ENCODE measurements around the gene CDKN2B-AS1. TPM values are rescaled to one million over a fixed set of nuclear protein-coding genes. Genes with fewer than 3 reads are reported as not detected.

The CDKN2B-AS1 gene
- total RNA-seq, 1 experiment from 2014 or later, result 0.24 TPM

DNA sequence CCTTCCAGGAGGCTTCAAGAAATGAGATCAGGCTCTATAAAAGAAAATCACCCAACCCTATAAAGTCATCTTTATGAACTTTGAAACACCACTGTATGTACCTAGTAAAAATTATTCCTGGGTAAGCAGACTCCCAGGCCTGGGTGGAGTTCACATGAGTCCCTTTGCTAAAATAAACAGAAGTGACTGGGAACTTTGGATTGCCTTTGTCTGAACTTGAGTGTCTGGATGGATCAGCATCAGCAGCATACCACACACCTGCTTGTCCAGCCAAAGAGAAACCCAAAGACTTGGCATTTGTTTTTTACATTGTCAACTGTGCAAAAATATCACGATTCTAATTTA lies 94.1 kb downstream of the CDKN2B-AS1 start (continued):
- TF ChIP-seq, protein P1, sequence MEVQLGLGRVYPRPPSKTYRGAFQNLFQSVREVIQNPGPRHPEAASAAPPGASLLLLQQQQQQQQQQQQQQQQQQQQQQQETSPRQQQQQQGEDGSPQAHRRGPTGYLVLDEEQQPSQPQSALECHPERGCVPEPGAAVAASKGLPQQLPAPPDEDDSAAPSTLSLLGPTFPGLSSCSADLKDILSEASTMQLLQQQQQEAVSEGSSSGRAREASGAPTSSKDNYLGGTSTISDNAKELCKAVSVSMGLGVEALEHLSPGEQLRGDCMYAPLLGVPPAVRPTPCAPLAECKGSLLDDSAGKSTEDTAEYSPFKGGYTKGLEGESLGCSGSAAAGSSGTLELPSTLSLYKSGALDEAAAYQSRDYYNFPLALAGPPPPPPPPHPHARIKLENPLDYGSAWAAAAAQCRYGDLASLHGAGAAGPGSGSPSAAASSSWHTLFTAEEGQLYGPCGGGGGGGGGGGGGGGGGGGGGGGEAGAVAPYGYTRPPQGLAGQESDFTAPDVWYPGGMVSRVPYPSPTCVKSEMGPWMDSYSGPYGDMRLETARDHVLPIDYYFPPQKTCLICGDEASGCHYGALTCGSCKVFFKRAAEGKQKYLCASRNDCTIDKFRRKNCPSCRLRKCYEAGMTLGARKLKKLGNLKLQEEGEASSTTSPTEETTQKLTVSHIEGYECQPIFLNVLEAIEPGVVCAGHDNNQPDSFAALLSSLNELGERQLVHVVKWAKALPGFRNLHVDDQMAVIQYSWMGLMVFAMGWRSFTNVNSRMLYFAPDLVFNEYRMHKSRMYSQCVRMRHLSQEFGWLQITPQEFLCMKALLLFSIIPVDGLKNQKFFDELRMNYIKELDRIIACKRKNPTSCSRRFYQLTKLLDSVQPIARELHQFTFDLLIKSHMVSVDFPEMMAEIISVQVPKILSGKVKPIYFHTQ (CRISPR knock-in tag; IDR thresholded peaks at IDR 0.05), result no peak
- no peak for TF ChIP-seq EMX1 (CRISPR knock-in tag; IDR thresholded peaks at IDR 0.05)
- TF ChIP-seq, protein P2, sequence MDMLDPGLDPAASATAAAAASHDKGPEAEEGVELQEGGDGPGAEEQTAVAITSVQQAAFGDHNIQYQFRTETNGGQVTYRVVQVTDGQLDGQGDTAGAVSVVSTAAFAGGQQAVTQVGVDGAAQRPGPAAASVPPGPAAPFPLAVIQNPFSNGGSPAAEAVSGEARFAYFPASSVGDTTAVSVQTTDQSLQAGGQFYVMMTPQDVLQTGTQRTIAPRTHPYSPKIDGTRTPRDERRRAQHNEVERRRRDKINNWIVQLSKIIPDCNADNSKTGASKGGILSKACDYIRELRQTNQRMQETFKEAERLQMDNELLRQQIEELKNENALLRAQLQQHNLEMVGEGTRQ (CRISPR knock-in tag; IDR thresholded peaks at IDR 0.05), result no peak
- no peak for TF ChIP-seq SMAD3 (CRISPR knock-in tag; IDR thresholded peaks at IDR 0.05; ENCODE audit: borderline replicate concordance)
- TF ChIP-seq ESRRA (CRISPR knock-in tag; IDR thresholded peaks at IDR 0.05; ENCODE audit: borderline replicate concordance), result no peak
- TF ChIP-seq TCF7 (CRISPR knock-in tag; IDR thresholded peaks at IDR 0.05; ENCODE audit: low read depth), result no peak

DNA sequence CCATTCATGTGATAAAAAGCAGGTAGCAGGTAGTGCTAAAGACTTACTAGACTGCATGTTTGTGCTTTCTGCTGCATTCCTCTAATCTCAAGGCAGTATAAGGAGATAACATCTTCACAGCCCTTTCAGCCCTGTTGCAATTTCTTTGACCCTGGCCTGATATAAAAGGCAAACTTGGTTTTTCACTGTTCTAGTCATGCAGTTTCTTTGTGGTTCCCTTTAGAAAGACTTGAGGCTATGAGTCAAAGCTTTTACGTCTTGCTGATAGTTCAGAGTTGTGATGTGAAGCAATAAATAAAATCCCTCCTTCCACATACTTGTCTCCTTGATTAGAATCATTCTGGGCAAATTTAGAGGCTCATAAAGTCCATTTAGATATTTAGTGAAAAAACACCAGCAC lies 103.1 kb downstream of the CDKN2B-AS1 start:
- no peak overlapping the region for H3K27ac Mint-ChIP-seq
- H3K4me1 Mint-ChIP-seq, result peaks cover 14% of the 10 kb centered on the region
- no peaks in the 10 kb centered on the region for H3K9me3 Mint-ChIP-seq
- TF ChIP-seq ZNF396 (CRISPR knock-in tag; IDR thresholded peaks at IDR 0.05; ENCODE audit: borderline replicate concordance) (no peak), ZNF423 (CRISPR knock-in tag; IDR thresholded peaks at IDR 0.05) (no peak), CREB1 (CRISPR knock-in tag; IDR thresholded peaks at IDR 0.05) (no peak), NR3C1 (CRISPR knock-in tag; conservative IDR thresholded peaks at IDR 0.05; ENCODE audit: low read depth) (no peak), HMGA2 (CRISPR knock-in tag; IDR thresholded peaks at IDR 0.05) (no peak), SP1 (CRISPR knock-in tag; conservative IDR thresholded peaks at IDR 0.05) (no peak), ZNF416 (CRISPR knock-in tag; IDR thresholded peaks at IDR 0.05) (no peak), TEAD1 (CRISPR knock-in tag; IDR thresholded peaks at IDR 0.05) (no peak), ZNF263 (CRISPR knock-in tag; IDR thresholded peaks at IDR 0.05; ENCODE audit: low read depth) (no peak), JAZF1 (CRISPR knock-in tag; IDR thresholded peaks at IDR 0.05) (no peak), ZNF138 (CRISPR knock-in tag; conservative IDR thresholded peaks at IDR 0.05) (no peak)
- TF ChIP-seq, protein P3, sequence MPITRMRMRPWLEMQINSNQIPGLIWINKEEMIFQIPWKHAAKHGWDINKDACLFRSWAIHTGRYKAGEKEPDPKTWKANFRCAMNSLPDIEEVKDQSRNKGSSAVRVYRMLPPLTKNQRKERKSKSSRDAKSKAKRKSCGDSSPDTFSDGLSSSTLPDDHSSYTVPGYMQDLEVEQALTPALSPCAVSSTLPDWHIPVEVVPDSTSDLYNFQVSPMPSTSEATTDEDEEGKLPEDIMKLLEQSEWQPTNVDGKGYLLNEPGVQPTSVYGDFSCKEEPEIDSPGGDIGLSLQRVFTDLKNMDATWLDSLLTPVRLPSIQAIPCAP (CRISPR knock-in tag; IDR thresholded peaks at IDR 0.05), result no peak
- TF ChIP-seq, protein P1 (CRISPR knock-in tag; IDR thresholded peaks at IDR 0.05), result no peak
- TF ChIP-seq, protein P4, sequence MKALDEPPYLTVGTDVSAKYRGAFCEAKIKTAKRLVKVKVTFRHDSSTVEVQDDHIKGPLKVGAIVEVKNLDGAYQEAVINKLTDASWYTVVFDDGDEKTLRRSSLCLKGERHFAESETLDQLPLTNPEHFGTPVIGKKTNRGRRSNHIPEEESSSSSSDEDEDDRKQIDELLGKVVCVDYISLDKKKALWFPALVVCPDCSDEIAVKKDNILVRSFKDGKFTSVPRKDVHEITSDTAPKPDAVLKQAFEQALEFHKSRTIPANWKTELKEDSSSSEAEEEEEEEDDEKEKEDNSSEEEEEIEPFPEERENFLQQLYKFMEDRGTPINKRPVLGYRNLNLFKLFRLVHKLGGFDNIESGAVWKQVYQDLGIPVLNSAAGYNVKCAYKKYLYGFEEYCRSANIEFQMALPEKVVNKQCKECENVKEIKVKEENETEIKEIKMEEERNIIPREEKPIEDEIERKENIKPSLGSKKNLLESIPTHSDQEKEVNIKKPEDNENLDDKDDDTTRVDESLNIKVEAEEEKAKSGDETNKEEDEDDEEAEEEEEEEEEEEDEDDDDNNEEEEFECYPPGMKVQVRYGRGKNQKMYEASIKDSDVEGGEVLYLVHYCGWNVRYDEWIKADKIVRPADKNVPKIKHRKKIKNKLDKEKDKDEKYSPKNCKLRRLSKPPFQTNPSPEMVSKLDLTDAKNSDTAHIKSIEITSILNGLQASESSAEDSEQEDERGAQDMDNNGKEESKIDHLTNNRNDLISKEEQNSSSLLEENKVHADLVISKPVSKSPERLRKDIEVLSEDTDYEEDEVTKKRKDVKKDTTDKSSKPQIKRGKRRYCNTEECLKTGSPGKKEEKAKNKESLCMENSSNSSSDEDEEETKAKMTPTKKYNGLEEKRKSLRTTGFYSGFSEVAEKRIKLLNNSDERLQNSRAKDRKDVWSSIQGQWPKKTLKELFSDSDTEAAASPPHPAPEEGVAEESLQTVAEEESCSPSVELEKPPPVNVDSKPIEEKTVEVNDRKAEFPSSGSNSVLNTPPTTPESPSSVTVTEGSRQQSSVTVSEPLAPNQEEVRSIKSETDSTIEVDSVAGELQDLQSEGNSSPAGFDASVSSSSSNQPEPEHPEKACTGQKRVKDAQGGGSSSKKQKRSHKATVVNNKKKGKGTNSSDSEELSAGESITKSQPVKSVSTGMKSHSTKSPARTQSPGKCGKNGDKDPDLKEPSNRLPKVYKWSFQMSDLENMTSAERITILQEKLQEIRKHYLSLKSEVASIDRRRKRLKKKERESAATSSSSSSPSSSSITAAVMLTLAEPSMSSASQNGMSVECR (CRISPR knock-in tag; IDR thresholded peaks at IDR 0.05; ENCODE audit: borderline replicate concordance), result no peak
- TF ChIP-seq, protein P5, sequence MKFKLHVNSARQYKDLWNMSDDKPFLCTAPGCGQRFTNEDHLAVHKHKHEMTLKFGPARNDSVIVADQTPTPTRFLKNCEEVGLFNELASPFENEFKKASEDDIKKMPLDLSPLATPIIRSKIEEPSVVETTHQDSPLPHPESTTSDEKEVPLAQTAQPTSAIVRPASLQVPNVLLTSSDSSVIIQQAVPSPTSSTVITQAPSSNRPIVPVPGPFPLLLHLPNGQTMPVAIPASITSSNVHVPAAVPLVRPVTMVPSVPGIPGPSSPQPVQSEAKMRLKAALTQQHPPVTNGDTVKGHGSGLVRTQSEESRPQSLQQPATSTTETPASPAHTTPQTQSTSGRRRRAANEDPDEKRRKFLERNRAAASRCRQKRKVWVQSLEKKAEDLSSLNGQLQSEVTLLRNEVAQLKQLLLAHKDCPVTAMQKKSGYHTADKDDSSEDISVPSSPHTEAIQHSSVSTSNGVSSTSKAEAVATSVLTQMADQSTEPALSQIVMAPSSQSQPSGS (CRISPR knock-in tag; IDR thresholded peaks at IDR 0.05; ENCODE audit: borderline replicate concordance, low read depth), result no peak
- TF ChIP-seq, protein P6, sequence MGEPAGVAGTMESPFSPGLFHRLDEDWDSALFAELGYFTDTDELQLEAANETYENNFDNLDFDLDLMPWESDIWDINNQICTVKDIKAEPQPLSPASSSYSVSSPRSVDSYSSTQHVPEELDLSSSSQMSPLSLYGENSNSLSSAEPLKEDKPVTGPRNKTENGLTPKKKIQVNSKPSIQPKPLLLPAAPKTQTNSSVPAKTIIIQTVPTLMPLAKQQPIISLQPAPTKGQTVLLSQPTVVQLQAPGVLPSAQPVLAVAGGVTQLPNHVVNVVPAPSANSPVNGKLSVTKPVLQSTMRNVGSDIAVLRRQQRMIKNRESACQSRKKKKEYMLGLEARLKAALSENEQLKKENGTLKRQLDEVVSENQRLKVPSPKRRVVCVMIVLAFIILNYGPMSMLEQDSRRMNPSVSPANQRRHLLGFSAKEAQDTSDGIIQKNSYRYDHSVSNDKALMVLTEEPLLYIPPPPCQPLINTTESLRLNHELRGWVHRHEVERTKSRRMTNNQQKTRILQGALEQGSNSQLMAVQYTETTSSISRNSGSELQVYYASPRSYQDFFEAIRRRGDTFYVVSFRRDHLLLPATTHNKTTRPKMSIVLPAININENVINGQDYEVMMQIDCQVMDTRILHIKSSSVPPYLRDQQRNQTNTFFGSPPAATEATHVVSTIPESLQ (CRISPR knock-in tag; IDR thresholded peaks at IDR 0.05), result no peak
- ATAC-seq (peak; percentile 40), DNase-seq (ENCODE audit: low spot score) (no peak)
- no peak overlapping the region for H3K4me3 Mint-ChIP-seq
- POLR2A ChIA-PET, result no interaction called here
- no peaks in the 10 kb centered on the region for H3K36me3 Mint-ChIP-seq
- CTCF ChIA-PET, result no interaction called here
- H3K27me3 Mint-ChIP-seq (ENCODE audit: low read depth), result no peaks in the 10 kb centered on the region
